ENCODE results near the gene EDN1. TPM values are rescaled to one million over a fixed set of nuclear protein-coding genes. Genes with fewer than 3 reads are reported as not detected.

Gene EDN1
- polyA plus RNA-seq, 1 donor (not counting 4 experiments of a cell fraction or from before 2014, with no cell fraction given): 17.2 TPM

DNA sequence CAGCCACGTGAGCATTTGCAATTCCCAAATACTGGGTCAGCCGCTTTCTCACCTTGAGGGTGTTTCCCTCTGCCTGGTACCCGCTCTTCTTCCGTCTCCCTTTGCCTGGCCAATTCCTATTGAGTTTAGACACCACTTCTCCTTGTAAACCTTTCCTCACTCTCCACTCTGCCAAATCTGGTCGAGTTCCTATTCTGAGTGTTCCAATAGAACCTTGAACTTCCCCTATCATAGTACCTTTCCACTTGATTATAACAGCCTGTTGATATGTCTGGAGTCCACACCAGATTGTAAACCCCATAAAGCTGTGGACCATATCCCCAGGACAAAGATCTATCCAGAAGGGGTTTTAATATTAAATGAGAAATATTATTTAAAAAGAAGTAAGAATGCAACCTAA, 36.0 kb upstream of the EDN1 start:
- H4K20me1 ChIP-seq (ENCODE audit: control insufficient read depth, extremely low read depth, insufficient read depth, low read length): no peaks in the 10 kb centered on the region
- dilution Hi-C loops (cut with MboI; ENCODE audit: extremely low pct_ligation_motif_present, low sequenced_read_pairs): no loop called here
- no peaks in the 10 kb centered on the region for H3K36me3 ChIP-seq (ENCODE audit: control insufficient read depth in 2 of 2, extremely low read depth in 1 of 2, insufficient read depth in 2 of 2, low read length in 2 of 2)
- no peak for FAIRE-seq
- H3K4me1 ChIP-seq (ENCODE audit: control insufficient read depth, extremely low read depth, insufficient read depth, low read length): no peaks in the 10 kb centered on the region
- no peak overlapping the region for H3K9ac ChIP-seq (ENCODE audit: control insufficient read depth, extremely low read depth, insufficient read depth, low read length)
- H3K9me1 ChIP-seq (ENCODE audit: control insufficient read depth, extremely low read depth, insufficient read depth, low read length): no peaks in the 10 kb centered on the region
- no peaks in the 10 kb centered on the region for H3K9me3 ChIP-seq (ENCODE audit: control insufficient read depth, low read depth, low read length)
- DNase-seq (ENCODE audit: low read depth, low spot score): no peak
- no peak overlapping the region for H3K27ac ChIP-seq (ENCODE audit: control insufficient read depth, insufficient read depth, low read length)
- TF ChIP-seq EZH2 (IDR thresholded peaks at IDR 0.05; ENCODE audit: low read length) (no peak), CTCF (optimal IDR thresholded peaks at IDR 0.05 in 1 of 3, IDR thresholded peaks at IDR 0.05 in 1 of 3, conservative IDR thresholded peaks at IDR 0.05 in 1 of 3; ENCODE audit: extremely low read depth in 1 of 3, insufficient read depth in 2 of 3, low read length in 3 of 3) (no peak)
- no peak overlapping the region for H3K4me2 ChIP-seq (ENCODE audit: control insufficient read depth, extremely low read depth, insufficient read depth, low read depth, low read length)
- no peaks in the 10 kb centered on the region for H3K27me3 ChIP-seq (ENCODE audit: control insufficient read depth, extremely low read depth, insufficient read depth, low read length)
- H3K4me3 ChIP-seq (ENCODE audit: control insufficient read depth in 2 of 3, extremely low read depth in 1 of 3, insufficient read depth in 2 of 3, low read depth in 1 of 3, low read length in 3 of 3): no peak overlapping the region
- H3K79me2 ChIP-seq (ENCODE audit: control insufficient read depth, insufficient read depth, low read length): no peaks in the 10 kb centered on the region
- no peak overlapping the region for H2AFZ ChIP-seq (ENCODE audit: control insufficient read depth, low read length)

GRCh38 chr6:12258191-12258590, 32.0 kb upstream of the EDN1 start:
- Histone ChIP-seq H3K4me3 (ENCODE audit: control insufficient read depth in 2 of 3, extremely low read depth in 1 of 3, insufficient read depth in 2 of 3, low read depth in 1 of 3, low read length in 3 of 3) (no peak overlapping the region), H3K9me3 (ENCODE audit: control insufficient read depth, low read depth, low read length) (no peaks in the 10 kb centered on the region), H3K4me2 (ENCODE audit: control insufficient read depth, extremely low read depth, insufficient read depth, low read depth, low read length) (no peak overlapping the region), H3K27me3 (ENCODE audit: control insufficient read depth, extremely low read depth, insufficient read depth, low read length) (no peaks in the 10 kb centered on the region), H3K79me2 (ENCODE audit: control insufficient read depth, insufficient read depth, low read length) (no peaks in the 10 kb centered on the region), H4K20me1 (ENCODE audit: control insufficient read depth, extremely low read depth, insufficient read depth, low read length) (no peaks in the 10 kb centered on the region), H3K9ac (ENCODE audit: control insufficient read depth, extremely low read depth, insufficient read depth, low read length) (no peak overlapping the region), H3K36me3 (ENCODE audit: control insufficient read depth in 2 of 2, extremely low read depth in 1 of 2, insufficient read depth in 2 of 2, low read length in 2 of 2) (no peaks in the 10 kb centered on the region), H3K9me1 (ENCODE audit: control insufficient read depth, extremely low read depth, insufficient read depth, low read length) (no peaks in the 10 kb centered on the region), H3K4me1 (ENCODE audit: control insufficient read depth, extremely low read depth, insufficient read depth, low read length) (no peaks in the 10 kb centered on the region), H2AFZ (ENCODE audit: control insufficient read depth, low read length) (no peak overlapping the region), H3K27ac (ENCODE audit: control insufficient read depth, insufficient read depth, low read length) (no peak overlapping the region)
- dilution Hi-C loops (cut with MboI; ENCODE audit: extremely low pct_ligation_motif_present, low sequenced_read_pairs): no loop called here
- TF ChIP-seq CTCF (optimal IDR thresholded peaks at IDR 0.05 in 1 of 3, IDR thresholded peaks at IDR 0.05 in 1 of 3, conservative IDR thresholded peaks at IDR 0.05 in 1 of 3; ENCODE audit: extremely low read depth in 1 of 3, insufficient read depth in 2 of 3, low read length in 3 of 3): no peak
- no peak for TF ChIP-seq EZH2 (IDR thresholded peaks at IDR 0.05; ENCODE audit: low read length)
- DNase-seq (ENCODE audit: low read depth, low spot score) (no peak), FAIRE-seq (no peak)
